HCT116 (cell line): ENCODE measurements around the gene PROB1. TPM values are rescaled to one million over a fixed set of nuclear protein-coding genes. Genes with fewer than 3 reads are reported as not detected.

Experiments
- ATAC-seq: fragments of 200-7000 bp; cut with Tn5 transposase; 2 replicates; pipeline ENCODE4 v1.9.1; 2020; ENCODE audit warnings: mild to moderate bottlenecking, moderate library complexity
- BruUV-seq: library from RNA; stranded (reverse); fragments of 400-500 nt; replicated peaks from 2 replicates; lab custom pipeline; 2021; lab: Mats Ljungman, UMichigan
- CTCF ChIA-PET: fragments of 300-600 bp; sonication (Branson Sonifier 250); formaldehyde crosslinking; loops from one replicate; lab custom pipeline; 2021; ENCODE audit warnings: antibody characterized with exemption; lab: Charles Lee
- POLR2A ChIA-PET: fragments of 300-600, 350-600 bp; sonication (Branson Sonifier 250); formaldehyde crosslinking; loops from one replicate; lab custom pipeline; 2021; ENCODE audit warnings: antibody characterized with exemption; lab: Charles Lee
- RAD21 ChIA-PET, 2 experiments: fragments of 300-600 bp; sonication (Branson Sonifier 250); formaldehyde crosslinking; loops; one replicate each; lab custom pipeline; 2023; ENCODE audit warnings: low total read pairs in 2 of 2; ENCODE audit not compliant: uncharacterized antibody in 2 of 2, unreplicated experiment in 2 of 2, low non-redundant PET in 1 of 2; lab: Charles Lee
- DNase-seq: peaks from one replicate; pipeline ENCODE4 v3.0.0-alpha.2; 2010; ENCODE audit warnings: low read depth, low spot score
- H2AFZ ChIP-seq: fragments of 200-600 bp; shearing (Covaris generic), sonication (generic); 2 replicates; pipeline ENCODE4 v1.6.1; 2017; ENCODE audit warnings: low read depth, mixed run types, mixed read lengths, antibody characterized with exemption, low read length; ENCODE audit not compliant: poor library complexity, severe bottlenecking
- H3K27ac ChIP-seq: 2 replicates; pipeline ENCODE4 v1.5.1; 2012; ENCODE audit warnings: low read depth, low read length
- H3K27me3 ChIP-seq: fragments of 200-600 bp; sonication (generic); 2 replicates; pipeline ENCODE4 v1.6.1; 2016; ENCODE audit warnings: mixed run types, low read length, mixed read lengths; ENCODE audit not compliant: insufficient read depth
- H3K36me3 ChIP-seq, 2 experiments: fragments of 200-500 bp in 1 of 2; fragments of 200-600 bp in 1 of 2; sonication (Bioruptor generic) in 1 of 2; sonication (generic) in 1 of 2; 2 replicates each; pipeline versions ENCODE4 v1.5.1 to v1.6.1; 2014 to 2016; ENCODE audit warnings: low read length in 2 of 2, inconsistent platforms in 1 of 2, mixed read lengths in 1 of 2, mixed run types in 1 of 2; ENCODE audit not compliant: insufficient read depth in 2 of 2, control insufficient read depth in 1 of 2
- H3K4me1 ChIP-seq, 2 experiments: fragments of 200-600 bp in 1 of 2; sonication (generic) in 1 of 2; 2 replicates each; pipeline versions ENCODE4 v1.5.1 to v1.6.1; 2012 to 2017; ENCODE audit warnings: low read length in 2 of 2, inconsistent platforms in 1 of 2, mild to moderate bottlenecking in 1 of 2, mixed read lengths in 1 of 2, mixed run types in 1 of 2, moderate library complexity in 1 of 2; ENCODE audit not compliant: insufficient read depth in 2 of 2, control insufficient read depth in 1 of 2
- H3K4me2 ChIP-seq: fragments of 200-600 bp; sonication (generic); 2 replicates; pipeline ENCODE4 v1.6.1; 2017; ENCODE audit warnings: mixed run types, low read length, mixed read lengths
- H3K4me3 ChIP-seq, 2 experiments: fragments of 200-600 bp in 1 of 2; sonication (generic) in 1 of 2; replicated peaks in 1 of 2; 2 replicates each; pipeline ENCODE4 v1.5.1; 2011 to 2016; ENCODE audit warnings: low read length in 2 of 2, control low read depth in 1 of 2, low read depth in 1 of 2, mild to moderate bottlenecking in 1 of 2, mixed read lengths in 1 of 2, mixed run types in 1 of 2
- H3K79me2 ChIP-seq: fragments of 200-600 bp; sonication (generic); 2 replicates; pipeline ENCODE4 v1.6.1; 2017; ENCODE audit warnings: mild to moderate bottlenecking, mixed run types, low read length, moderate library complexity, mixed read lengths; ENCODE audit not compliant: insufficient read depth
- H3K9ac ChIP-seq: fragments of 200-600 bp; sonication (generic); 2 replicates; pipeline ENCODE4 v1.6.1; 2016; ENCODE audit warnings: low read length, mixed read lengths
- H3K9me2 ChIP-seq: fragments of 200-600 bp; sonication (generic), shearing (Covaris generic); 2 replicates; pipeline ENCODE4 v1.6.1; 2017; ENCODE audit warnings: mixed run types, mild to moderate bottlenecking, moderate library complexity; ENCODE audit not compliant: insufficient read depth
- H3K9me3 ChIP-seq, 2 experiments: fragments of 200-500 bp in 1 of 2; fragments of 200-600 bp in 1 of 2; sonication (Bioruptor generic) in 1 of 2; sonication (generic) in 1 of 2; 2 replicates each; pipeline ENCODE4 v1.6.1; 2014 to 2017; ENCODE audit warnings: low read length in 2 of 2, mixed read lengths in 2 of 2, inconsistent platforms in 1 of 2, low read depth in 1 of 2, mild to moderate bottlenecking in 1 of 2, mixed run types in 1 of 2, moderate library complexity in 1 of 2; ENCODE audit not compliant: control insufficient read depth in 1 of 2, insufficient read depth in 1 of 2
- H4K20me1 ChIP-seq: fragments of 200-600 bp; sonication (generic), shearing (Covaris generic); 2 replicates; pipeline ENCODE4 v1.6.1; 2017; ENCODE audit warnings: mixed run types, mild to moderate bottlenecking, moderate library complexity; ENCODE audit not compliant: insufficient read depth
- CBX3 ChIP-seq: IDR thresholded peaks from 2 replicates; pipeline ENCODE4 v1.6.1; 2012; ENCODE audit warnings: low read depth
- CEBPB ChIP-seq: IDR thresholded peaks from 2 replicates; pipeline ENCODE4 v1.6.1; 2012; ENCODE audit warnings: low read depth
- EGR1 ChIP-seq: IDR thresholded peaks from 2 replicates; pipeline ENCODE4 v1.6.1; 2012; ENCODE audit warnings: low read depth
- FOSL1 ChIP-seq: IDR thresholded peaks from 2 replicates; pipeline ENCODE4 v1.6.1; 2012; ENCODE audit warnings: low read depth
- JUND ChIP-seq: IDR thresholded peaks from 2 replicates; pipeline ENCODE4 v1.6.1; 2012
- POLR2AphosphoS5 ChIP-seq: IDR thresholded peaks from 2 replicates; pipeline ENCODE4 v1.6.1; 2011; ENCODE audit warnings: mild to moderate bottlenecking, low read depth, low read length, moderate library complexity
- RAD21 ChIP-seq: IDR thresholded peaks from 2 replicates; pipeline ENCODE4 v1.6.1; 2012; ENCODE audit warnings: low read depth, mild to moderate bottlenecking
- SIN3A ChIP-seq: IDR thresholded peaks from 2 replicates; pipeline ENCODE4 v1.6.1; 2012; ENCODE audit warnings: low read depth
- SP1 ChIP-seq: IDR thresholded peaks from 2 replicates; pipeline ENCODE4 v1.6.1; 2012; ENCODE audit warnings: low read depth
- SRF ChIP-seq: IDR thresholded peaks from 2 replicates; pipeline ENCODE4 v1.6.1; 2012; ENCODE audit warnings: low read depth
- TCF7L2 ChIP-seq: IDR thresholded peaks from 2 replicates; pipeline ENCODE4 v1.7.0; 2011; ENCODE audit warnings: borderline replicate concordance, inconsistent platforms; ENCODE audit not compliant: insufficient read depth, insufficient read length; ENCODE audit errors: extremely low read depth
- YY1 ChIP-seq: IDR thresholded peaks from 2 replicates; pipeline ENCODE4 v1.6.1; 2011; ENCODE audit warnings: low read length, low read depth, moderate library complexity, mild to moderate bottlenecking; ENCODE audit not compliant: insufficient replicate concordance; ENCODE audit errors: extremely low read depth
- ZFX ChIP-seq: fragments of 450-650 bp; IDR thresholded peaks from 2 replicates; pipeline ENCODE4 v1.6.1; 2017
- ZNF274 ChIP-seq: fragments of 200-500 bp; sonication (Bioruptor generic); IDR thresholded peaks from 2 replicates; pipeline ENCODE4 v1.6.1; 2014; ENCODE audit warnings: mild to moderate bottlenecking, low read depth, low read length, inconsistent platforms
- intact Hi-C: fragments of 100-400 bp; cut with micrococcal nuclease; formaldehyde crosslinking; loops from 2 replicates; pipeline ENCODE4 v1.10.0; 2022
- total RNA-seq: library from RNA; stranded (reverse); gene quantifications from one replicate; pipeline ENCODE4 v1.2.1, GENCODE V29; 2021; ENCODE audit not compliant: unreplicated experiment
- TF ChIP-seq, protein P1 (sequence below), 3 experiments: fragments of 200-600 bp in 1 of 3; sonication (generic) in 1 of 3; IDR thresholded peaks in 2 of 3; conservative IDR thresholded peaks in 1 of 3; 2 replicates each; pipeline ENCODE4 v1.5.1; 2012 to 2017; ENCODE audit warnings: low read depth in 2 of 3, low read length in 2 of 3, antibody characterized with exemption in 1 of 3, borderline replicate concordance in 1 of 3, control low read depth in 1 of 3, mild to moderate bottlenecking in 1 of 3, mixed read lengths in 1 of 3, mixed run types in 1 of 3, moderate library complexity in 1 of 3; ENCODE audit not compliant: insufficient read depth in 1 of 3
- TF ChIP-seq, protein P2 (sequence below): IDR thresholded peaks from 2 replicates; pipeline ENCODE4 v1.6.1; 2011; ENCODE audit warnings: mild to moderate bottlenecking, low read length, moderate library complexity; ENCODE audit not compliant: insufficient replicate concordance; ENCODE audit errors: extremely low read depth

The PROB1 gene
- total RNA-seq, 1 experiment from 2014 or later, result 1.7 TPM

DNA sequence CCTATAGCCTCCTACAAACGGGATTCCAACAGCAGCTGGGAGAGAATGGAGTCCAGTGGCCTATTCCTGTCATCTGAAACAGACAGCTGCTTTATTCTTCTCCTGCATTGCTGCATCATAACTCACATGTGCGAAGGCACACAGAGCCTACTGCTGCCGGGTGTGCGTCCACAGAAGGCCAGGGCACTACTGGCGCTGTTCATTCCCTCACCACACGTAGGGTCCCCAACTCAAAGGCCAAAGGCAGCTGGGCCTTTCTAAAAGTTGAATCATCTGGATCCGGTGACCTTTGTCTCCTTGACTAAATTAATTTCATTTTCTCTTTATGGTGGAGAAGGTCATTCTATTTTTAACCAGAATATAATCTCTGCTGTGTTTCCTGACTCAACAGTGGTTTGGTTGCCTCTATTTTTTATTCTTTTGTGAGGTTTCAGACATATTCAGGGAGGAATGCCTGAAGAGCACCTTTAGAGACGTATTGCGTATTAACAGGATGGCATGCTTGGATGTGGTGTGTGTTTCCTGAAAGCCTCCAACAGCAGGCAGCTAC is 19.8 kb upstream of the PROB1 start:
- Histone ChIP-seq H3K4me3 (no peak overlapping the region), H3K27me3 (no peaks in the 10 kb centered on the region), H4K20me1 (no peaks in the 10 kb centered on the region), H3K4me2 (no peak overlapping the region), H2AFZ (no peak overlapping the region), H3K9me3 (no peaks in the 10 kb centered on the region), H3K36me3 (no peaks in the 10 kb centered on the region), H3K9me2 (no peaks in the 10 kb centered on the region), H3K27ac (no peak overlapping the region), H3K4me1 (peaks cover 3 to 18% of the 10 kb centered on the region in 2 experiments; a peak in 3 of 4 replicates), H3K9ac (no peak overlapping the region), H3K79me2 (no peaks in the 10 kb centered on the region)
- ChIA-PET CTCF (no interaction called here), RAD21 (no interaction called here), POLR2A (no interaction called here)
- BruUV-seq, result no TSS peak
- DNase-seq, result no peak
- intact Hi-C loops, result no loop called here
- no peak for TF ChIP-seq JUND
- TF ChIP-seq YY1, result no peak
- TF ChIP-seq RAD21, result no peak
- TF ChIP-seq ZFX, result no peak
- no peak for TF ChIP-seq EGR1
- TF ChIP-seq, all 23 proteins: peak for 0
- ATAC-seq, result no peak

DNA sequence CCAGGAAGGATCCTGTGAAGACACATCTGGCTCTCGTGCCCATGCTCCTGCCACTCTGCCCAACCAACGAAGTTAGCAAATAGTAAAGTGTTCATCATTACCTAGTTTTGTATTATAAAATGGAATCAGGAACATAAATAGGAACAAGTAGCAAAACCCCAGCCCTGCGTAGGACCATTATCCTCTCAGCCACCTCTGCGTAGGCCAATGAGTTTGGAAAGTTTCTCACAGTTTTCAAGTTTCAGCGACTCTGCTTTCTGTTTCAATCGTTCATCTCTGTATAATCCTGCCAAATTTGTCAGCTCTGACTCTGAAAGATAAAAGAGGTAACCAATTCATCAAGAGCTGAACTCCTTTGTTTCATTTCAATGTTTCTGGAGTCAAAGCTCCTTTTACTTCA is 19.1 kb upstream of the PROB1 start:
- no TSS peak for BruUV-seq
- Histone ChIP-seq H3K4me2 (no peak overlapping the region), H3K9ac (no peak overlapping the region), H3K9me2 (no peaks in the 10 kb centered on the region), H3K27ac (no peak overlapping the region), H3K36me3 (no peaks in the 10 kb centered on the region), H2AFZ (no peak overlapping the region), H3K27me3 (no peaks in the 10 kb centered on the region), H3K4me3 (no peak overlapping the region)
- ATAC-seq (no peak), DNase-seq (no peak)
- RAD21 ChIA-PET, result no interaction called here
- POLR2A ChIA-PET, result no interaction called here
- TF ChIP-seq SRF (no peak), ZFX (no peak), EGR1 (no peak), FOSL1 (no peak), CEBPB (no peak), ZNF274 (no peak), SP1 (no peak), CBX3 (no peak), TCF7L2 (no peak), YY1 (no peak), POLR2AphosphoS5 (no peak), SIN3A (no peak), JUND (no peak)
- TF ChIP-seq, protein P1, sequence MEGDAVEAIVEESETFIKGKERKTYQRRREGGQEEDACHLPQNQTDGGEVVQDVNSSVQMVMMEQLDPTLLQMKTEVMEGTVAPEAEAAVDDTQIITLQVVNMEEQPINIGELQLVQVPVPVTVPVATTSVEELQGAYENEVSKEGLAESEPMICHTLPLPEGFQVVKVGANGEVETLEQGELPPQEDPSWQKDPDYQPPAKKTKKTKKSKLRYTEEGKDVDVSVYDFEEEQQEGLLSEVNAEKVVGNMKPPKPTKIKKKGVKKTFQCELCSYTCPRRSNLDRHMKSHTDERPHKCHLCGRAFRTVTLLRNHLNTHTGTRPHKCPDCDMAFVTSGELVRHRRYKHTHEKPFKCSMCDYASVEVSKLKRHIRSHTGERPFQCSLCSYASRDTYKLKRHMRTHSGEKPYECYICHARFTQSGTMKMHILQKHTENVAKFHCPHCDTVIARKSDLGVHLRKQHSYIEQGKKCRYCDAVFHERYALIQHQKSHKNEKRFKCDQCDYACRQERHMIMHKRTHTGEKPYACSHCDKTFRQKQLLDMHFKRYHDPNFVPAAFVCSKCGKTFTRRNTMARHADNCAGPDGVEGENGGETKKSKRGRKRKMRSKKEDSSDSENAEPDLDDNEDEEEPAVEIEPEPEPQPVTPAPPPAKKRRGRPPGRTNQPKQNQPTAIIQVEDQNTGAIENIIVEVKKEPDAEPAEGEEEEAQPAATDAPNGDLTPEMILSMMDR (IDR thresholded peaks at IDR 0.05 in 2 of 3, conservative IDR thresholded peaks at IDR 0.05 in 1 of 3; ENCODE audit: borderline replicate concordance in 1 of 3, insufficient read depth in 1 of 3, low read depth in 2 of 3, low read length in 2 of 3), result no peak
- TF ChIP-seq, protein P2, sequence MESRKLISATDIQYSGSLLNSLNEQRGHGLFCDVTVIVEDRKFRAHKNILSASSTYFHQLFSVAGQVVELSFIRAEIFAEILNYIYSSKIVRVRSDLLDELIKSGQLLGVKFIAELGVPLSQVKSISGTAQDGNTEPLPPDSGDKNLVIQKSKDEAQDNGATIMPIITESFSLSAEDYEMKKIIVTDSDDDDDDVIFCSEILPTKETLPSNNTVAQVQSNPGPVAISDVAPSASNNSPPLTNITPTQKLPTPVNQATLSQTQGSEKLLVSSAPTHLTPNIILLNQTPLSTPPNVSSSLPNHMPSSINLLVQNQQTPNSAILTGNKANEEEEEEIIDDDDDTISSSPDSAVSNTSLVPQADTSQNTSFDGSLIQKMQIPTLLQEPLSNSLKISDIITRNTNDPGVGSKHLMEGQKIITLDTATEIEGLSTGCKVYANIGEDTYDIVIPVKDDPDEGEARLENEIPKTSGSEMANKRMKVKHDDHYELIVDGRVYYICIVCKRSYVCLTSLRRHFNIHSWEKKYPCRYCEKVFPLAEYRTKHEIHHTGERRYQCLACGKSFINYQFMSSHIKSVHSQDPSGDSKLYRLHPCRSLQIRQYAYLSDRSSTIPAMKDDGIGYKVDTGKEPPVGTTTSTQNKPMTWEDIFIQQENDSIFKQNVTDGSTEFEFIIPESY, result no peak
- TF ChIP-seq, all 23 proteins: peak for 0
- Histone ChIP-seq H3K4me1 (peaks cover 3 to 18% of the 10 kb centered on the region in 2 experiments; a peak in 3 of 4 replicates), H3K9me3 (no peaks in the 10 kb centered on the region), H3K79me2 (no peaks in the 10 kb centered on the region), H4K20me1 (no peaks in the 10 kb centered on the region)
- intact Hi-C loops, result no loop called here
- CTCF ChIA-PET, result no interaction called here
